ENCODE measurements around the gene APCDD1. TPM values are rescaled to one million over a fixed set of nuclear protein-coding genes. Genes with fewer than 3 reads are reported as not detected.

Gene APCDD1
- total RNA-seq, 1 experiment from 2014 or later = 0.54 TPM

- no TSS peak for BruUV-seq (replicated peaks)
- DNase-seq (ENCODE audit: unreplicated experiment) = no peak
- no peak for TF ChIP-seq CTCF (IDR thresholded peaks at IDR 0.05; ENCODE audit: unreplicated experiment)
- no peaks in the 10 kb centered on the region for H3K36me3 Mint-ChIP-seq (ENCODE audit: insufficient read depth, unreplicated experiment)
- POLR2A ChIA-PET = interaction anchor here (0.6 to 4.9 kb wide), 6 partner anchors 14 to 593 kb away, joined by 3 to 38 read pairs (median 4); no protein-coding TSS in a partner anchor
- H3K4me3 Mint-ChIP-seq (ENCODE audit: unreplicated experiment) = no peak overlapping the region
- no peaks in the 10 kb centered on the region for H3K9me3 Mint-ChIP-seq (ENCODE audit: unreplicated experiment)
- no peak overlapping the region for H3K27ac Mint-ChIP-seq (ENCODE audit: low read depth, unreplicated experiment)
- no peaks in the 10 kb centered on the region for H3K27me3 Mint-ChIP-seq (ENCODE audit: insufficient read depth, unreplicated experiment)
- CTCF ChIA-PET = interaction anchor here (0.6 to 8.8 kb wide), 15 partner anchors 43 to 616 kb away, joined by 3 to 167 read pairs (median 3); no protein-coding TSS in a partner anchor
- no peaks in the 10 kb centered on the region for H3K4me1 Mint-ChIP-seq (ENCODE audit: insufficient read depth, unreplicated experiment)
- intact Hi-C loops (cut with micrococcal nuclease) = no loop called here
Measured at GRCh38 chr18:10519366-10519765, 64.9 kb downstream of the APCDD1 start.

GRCh38 chr18:10519999-10520935, 65.8 kb downstream of the APCDD1 start:
- Mint-ChIP-seq H3K27ac (ENCODE audit: low read depth, unreplicated experiment) (no peak overlapping the region), H3K27me3 (ENCODE audit: insufficient read depth, unreplicated experiment) (no peaks in the 10 kb centered on the region), H3K4me1 (ENCODE audit: insufficient read depth, unreplicated experiment) (no peaks in the 10 kb centered on the region), H3K9me3 (ENCODE audit: unreplicated experiment) (no peaks in the 10 kb centered on the region), H3K4me3 (ENCODE audit: unreplicated experiment) (no peak overlapping the region), H3K36me3 (ENCODE audit: insufficient read depth, unreplicated experiment) (no peaks in the 10 kb centered on the region)
- ChIA-PET POLR2A (interaction anchor here (0.7 to 4.9 kb wide), 5 partner anchors 13 to 555 kb away, joined by 3 to 38 read pairs (median 4); no protein-coding TSS in a partner anchor), CTCF (interaction anchor here (0.6 to 8.8 kb wide), 20 partner anchors 44 to 617 kb away, joined by 3 to 167 read pairs (median 4); no protein-coding TSS in a partner anchor)
- DNase-seq (ENCODE audit: unreplicated experiment) = peak; percentile 90
- no TSS peak for BruUV-seq (replicated peaks)
- intact Hi-C loops (cut with micrococcal nuclease) = loop anchor here (1.0 to 10.0 kb wide), 6 partner anchors 195 to 945 kb away; no protein-coding TSS in a partner anchor
- peak; percentile 83 for TF ChIP-seq CTCF (IDR thresholded peaks at IDR 0.05; ENCODE audit: unreplicated experiment)

- ChIA-PET POLR2A (interaction anchor here (1.4 to 1.8 kb wide), 2 partner anchors 109 to 550 kb away, joined by 4 to 6 read pairs; no protein-coding TSS in a partner anchor), CTCF (interaction anchor here (0.7 to 1.6 kb wide), 5 partner anchors 42 to 568 kb away, joined by 3 to 10 read pairs (median 3); no protein-coding TSS in a partner anchor)
- Mint-ChIP-seq H3K4me3 (ENCODE audit: unreplicated experiment) (no peak overlapping the region), H3K9me3 (ENCODE audit: unreplicated experiment) (no peaks in the 10 kb centered on the region), H3K27me3 (ENCODE audit: insufficient read depth, unreplicated experiment) (no peaks in the 10 kb centered on the region), H3K27ac (ENCODE audit: low read depth, unreplicated experiment) (no peak overlapping the region), H3K36me3 (ENCODE audit: insufficient read depth, unreplicated experiment) (no peaks in the 10 kb centered on the region), H3K4me1 (ENCODE audit: insufficient read depth, unreplicated experiment) (no peaks in the 10 kb centered on the region)
- no TSS peak for BruUV-seq (replicated peaks)
- intact Hi-C loops (cut with micrococcal nuclease) = loop anchor here (10.0 kb wide), 3 partner anchors 197 to 947 kb away; no protein-coding TSS in a partner anchor
- no peak for TF ChIP-seq CTCF (IDR thresholded peaks at IDR 0.05; ENCODE audit: unreplicated experiment)
- no peak for DNase-seq (ENCODE audit: unreplicated experiment)
Measured at GRCh38 chr18:10521566-10521965, 67.1 kb downstream of the APCDD1 start.

- BruUV-seq (replicated peaks) = no TSS peak
- CTCF ChIA-PET = interaction anchor here (0.5 to 1.9 kb wide), 10 partner anchors 41 to 996 kb away, joined by 3 to 10 read pairs (median 3); no protein-coding TSS in a partner anchor
- Mint-ChIP-seq H3K36me3 (ENCODE audit: insufficient read depth, unreplicated experiment) (peaks cover 5% of the 10 kb centered on the region), H3K9me3 (ENCODE audit: unreplicated experiment) (no peaks in the 10 kb centered on the region), H3K27me3 (ENCODE audit: insufficient read depth, unreplicated experiment) (no peaks in the 10 kb centered on the region), H3K4me3 (ENCODE audit: unreplicated experiment) (no peak overlapping the region), H3K4me1 (ENCODE audit: insufficient read depth, unreplicated experiment) (peaks cover 5% of the 10 kb centered on the region), H3K27ac (ENCODE audit: low read depth, unreplicated experiment) (no peak overlapping the region)
- no peak for DNase-seq (ENCODE audit: unreplicated experiment)
- no peak for TF ChIP-seq CTCF (IDR thresholded peaks at IDR 0.05; ENCODE audit: unreplicated experiment)
- intact Hi-C loops (cut with micrococcal nuclease) = loop anchor here (10.0 kb wide), 3 partner anchors 198 to 948 kb away; no protein-coding TSS in a partner anchor
- POLR2A ChIA-PET = interaction anchor here (0.7 to 1.8 kb wide), 3 partner anchors 8 to 551 kb away, joined by 3 to 6 read pairs (median 4); no protein-coding TSS in a partner anchor
Measured at GRCh38 chr18:10522574-10522973, 68.1 kb downstream of the APCDD1 start.
